RWPE1 (cell line): ENCODE results near the gene MLIP.

Experiments used
- CTCF ChIA-PET: fragments of 350-600 bp; sonication (Branson Sonifier 250); formaldehyde crosslinking; extraction: SDS; loops from one replicate; lab custom pipeline; 2021; lab: Yijun Ruan, JAX
- POLR2A ChIA-PET: fragments of 400-600 bp; formaldehyde crosslinking; extraction: SDS; loops from one replicate; lab custom pipeline; 2020; ENCODE audit warnings: antibody characterized with exemption; ENCODE audit not compliant: low non-redundant PET; lab: Yijun Ruan, JAX
- DNase-seq: peaks from one replicate; pipeline ENCODE4 v3.0.0; 2012; ENCODE audit warnings: low spot score
- H3K27ac ChIP-seq: fragments of 450-650 bp; 2 replicates; pipeline ENCODE4 v1.5.1; 2017
- CTCF ChIP-seq: fragments of 450-650 bp; conservative IDR thresholded peaks from 2 replicates; pipeline ENCODE4 v1.5.1; 2017; ENCODE audit warnings: low read depth, mild to moderate bottlenecking

MLIP gene

GRCh38 chr6:54286141-54286540 lies 174.9 kb downstream of the MLIP start:
- no peak for TF ChIP-seq CTCF
- POLR2A ChIA-PET = no interaction called here
- CTCF ChIA-PET = interaction anchor here (0.6 kb wide), 1 partner anchor 50 kb away, joined by 4 read pairs; no protein-coding TSS in a partner anchor
- H3K27ac ChIP-seq = no peak overlapping the region
- DNase-seq = peak; percentile 5

GRCh38 chr6:54288474-54288873 lies 177.2 kb downstream of the MLIP start:
- ChIA-PET POLR2A (no interaction called here), CTCF (no interaction called here)
- no peak overlapping the region for H3K27ac ChIP-seq
- no peak for DNase-seq
- TF ChIP-seq CTCF = no peak

- no peak for TF ChIP-seq CTCF
- CTCF ChIA-PET = interaction anchor here (0.6 kb wide), 1 partner anchor 656 kb away, joined by 3 read pairs; no protein-coding TSS in a partner anchor
- H3K27ac ChIP-seq = no peak overlapping the region
- POLR2A ChIA-PET = no interaction called here
- no peak for DNase-seq
These were observed 178.2 kb downstream of the MLIP start for GRCh38 chr6:54289426-54289825.

GRCh38 chr6:54291146-54291545 lies 179.9 kb downstream of the MLIP start:
- CTCF ChIA-PET = no interaction called here
- POLR2A ChIA-PET = no interaction called here
- no peak overlapping the region for H3K27ac ChIP-seq
- DNase-seq = peak; percentile 54
- TF ChIP-seq CTCF = no peak

- no peak overlapping the region for H3K27ac ChIP-seq
- CTCF ChIA-PET = no interaction called here
- POLR2A ChIA-PET = no interaction called here
- peak; percentile 50 for DNase-seq
- TF ChIP-seq CTCF = no peak
These were observed 180.5 kb downstream of the MLIP start for GRCh38 chr6:54291738-54292137.

GRCh38 chr6:54294965-54295532 lies 183.8 kb downstream of the MLIP start:
- TF ChIP-seq CTCF = no peak
- ChIA-PET CTCF (no interaction called here), POLR2A (no interaction called here)
- no peak for DNase-seq
- H3K27ac ChIP-seq = no peak overlapping the region
